Prostate gland (tissue), 2 donors: ENCODE data around the gene ICOSLG. TPM values are rescaled to one million over a fixed set of nuclear protein-coding genes. Genes with fewer than 3 reads are reported as not detected.

Experiments
- DNase-seq: peaks from one replicate; pipeline ENCODE4 v3.0.0-alpha.2; 2019; ENCODE audit warnings: low spot score
- H3K27ac ChIP-seq, 2 donors: fragments of 200-600 bp; sonication (generic); 2 replicates each; pipeline ENCODE4 v1.5.1; 2017 to 2019
- H3K27me3 ChIP-seq: fragments of 200-600 bp; sonication (generic); replicated peaks from 2 replicates; pipeline ENCODE4 v1.5.1; 2019; ENCODE audit not compliant: insufficient read depth
- H3K36me3 ChIP-seq, 2 donors: fragments of 200-600 bp; sonication (generic); 1 replicate in 1 of 2; 2 replicates in 1 of 2; pipeline versions ENCODE4 v1.5.1 to v1.8.1; 2017 to 2019
- H3K4me1 ChIP-seq: fragments of 200-600 bp; sonication (generic); replicated peaks from 2 replicates; pipeline ENCODE4 v1.5.1; 2019
- H3K4me3 ChIP-seq, 2 donors: fragments of 200-600 bp; sonication (generic); 2 replicates each; pipeline ENCODE4 v1.5.1; 2017 to 2019
- H3K9me3 ChIP-seq: fragments of 200-600 bp; sonication (generic); 2 replicates; pipeline ENCODE4 v1.5.1; 2017
- CTCF ChIP-seq, 4 experiments: fragments of 200-600 bp in 2 of 4; fragments of 450-650 bp in 2 of 4; sonication (generic) in 2 of 4; IDR thresholded peaks; 1 replicate in 3 of 4; 2 replicates in 1 of 4; pipeline ENCODE4 v1.5.1; 2016 to 2019; ENCODE audit warnings: antibody characterized with exemption in 4 of 4, mild to moderate bottlenecking in 2 of 4, moderate library complexity in 2 of 4
- POLR2A ChIP-seq: fragments of 450-650 bp; IDR thresholded peaks from one replicate; pipeline ENCODE4 v1.6.1; 2016; ENCODE audit warnings: antibody characterized with exemption, mild to moderate bottlenecking
- POLR2AphosphoS5 ChIP-seq: sonication (generic); formaldehyde crosslinking; IDR thresholded peaks from one replicate; pipeline ENCODE4 v1.6.1; 2017; ENCODE audit warnings: antibody characterized with exemption
- WGBS: methylation state at CpG from one replicate; pipeline ENCODE4 v1.1.5; 2018; 5-methylcytosine and 5-hydroxymethylcytosine counted together
- intact Hi-C: fragments of 100-400 bp; cut with DNase I; formaldehyde crosslinking; loops from one replicate; pipeline ENCODE4 v1.14.2; 2022
- total RNA-seq, 2 donors: library from RNA; depleted of rRNA; stranded (reverse); fragments of >200 nt; gene quantifications; one replicate each; pipeline ENCODE4 v1.1.0, GENCODE V29; 2016

The ICOSLG gene
- total RNA-seq, 2 donors from 2014 or later, result 3.4 to 3.7 TPM

GRCh38 chr21:44272284-44272858 lies 31.6 kb upstream of the ICOSLG start:
- no peak overlapping the region for H3K4me3 ChIP-seq
- TF ChIP-seq POLR2A (no peak), CTCF (IDR thresholded peaks at IDR 0.05) (no peak), POLR2AphosphoS5 (no peak)
- H3K9me3 ChIP-seq, result no peaks in the 10 kb centered on the region
- no peak overlapping the region for H3K27ac ChIP-seq
- H3K27me3 ChIP-seq, result no peaks in the 10 kb centered on the region
- no peaks in the 10 kb centered on the region for H3K4me1 ChIP-seq
- no peak for DNase-seq
- intact Hi-C loops, result no loop called here
- H3K36me3 ChIP-seq, result no peaks in the 10 kb centered on the region
- WGBS, result 88% methylated on average over 14 of the region's 18 CpGs

- no peak overlapping the region for H3K4me3 ChIP-seq
- no peak for DNase-seq
- no peaks in the 10 kb centered on the region for H3K36me3 ChIP-seq
- no peaks in the 10 kb centered on the region for H3K27me3 ChIP-seq
- intact Hi-C loops, result no loop called here
- 88% methylated on average over 18 of the region's 18 CpGs for WGBS
- no peaks in the 10 kb centered on the region for H3K9me3 ChIP-seq
- TF ChIP-seq POLR2A (no peak), POLR2AphosphoS5 (no peak), CTCF (IDR thresholded peaks at IDR 0.05) (no peak)
- H3K4me1 ChIP-seq, result no peaks in the 10 kb centered on the region
- no peak overlapping the region for H3K27ac ChIP-seq
Observed at GRCh38 chr21:44271558-44272283, 31.0 kb upstream of the ICOSLG start.

- Histone ChIP-seq H3K36me3 (no peaks in the 10 kb centered on the region), H3K27me3 (no peaks in the 10 kb centered on the region), H3K4me1 (no peaks in the 10 kb centered on the region), H3K27ac (no peak overlapping the region), H3K9me3 (no peaks in the 10 kb centered on the region), H3K4me3 (no peak overlapping the region)
- DNase-seq, result no peak
- TF ChIP-seq POLR2AphosphoS5 (no peak), POLR2A (no peak), CTCF (IDR thresholded peaks at IDR 0.05) (no peak)
- WGBS, result 75% methylated on average over 8 of the region's 8 CpGs
- intact Hi-C loops, result no loop called here
Observed at GRCh38 chr21:44269090-44269489, 28.3 kb upstream of the ICOSLG start.

DNA sequence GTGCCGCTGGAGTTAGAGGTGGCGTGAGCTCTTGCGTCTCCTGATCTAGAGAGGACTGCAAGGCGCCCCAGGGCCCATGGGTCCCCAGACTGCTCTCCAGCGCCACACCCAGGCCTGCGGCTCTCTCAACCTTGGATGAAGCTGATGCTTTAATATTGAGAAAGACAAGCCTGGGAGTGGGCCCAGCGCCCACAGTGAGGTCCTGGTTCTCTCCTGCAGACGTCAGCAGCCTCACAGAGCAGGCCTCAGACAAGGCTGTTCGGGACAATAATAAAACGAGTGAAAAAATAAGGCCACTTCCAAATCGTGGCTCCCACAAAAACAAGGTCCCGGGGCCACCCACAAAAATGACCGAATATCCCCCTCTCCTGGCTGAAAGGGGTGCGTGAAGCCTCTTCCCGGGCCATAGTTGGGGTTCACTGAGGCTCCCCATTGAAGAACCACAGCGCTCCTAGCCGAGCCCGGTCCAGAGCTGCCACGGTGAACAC lies 27.0 kb upstream of the ICOSLG start:
- intact Hi-C loops, result no loop called here
- DNase-seq, result no peak
- Histone ChIP-seq H3K4me1 (no peaks in the 10 kb centered on the region), H3K9me3 (no peaks in the 10 kb centered on the region), H3K27ac (no peak overlapping the region), H3K27me3 (no peaks in the 10 kb centered on the region), H3K4me3 (no peak overlapping the region), H3K36me3 (no peaks in the 10 kb centered on the region)
- peak in 2 of 4 experiments; percentile 8 to 16 for TF ChIP-seq CTCF (IDR thresholded peaks at IDR 0.05)
- no peak for TF ChIP-seq POLR2A
- 80% methylated on average over 19 of the region's 19 CpGs for WGBS
